HCT116 (cell line): Measurements from ENCODE around the gene GABARAP.

Experiments
- CBX3 ChIP-seq: IDR thresholded peaks from 2 replicates; pipeline ENCODE4 v1.6.1; 2012; ENCODE audit warnings: low read depth
- EGR1 ChIP-seq: IDR thresholded peaks from 2 replicates; pipeline ENCODE4 v1.6.1; 2012; ENCODE audit warnings: low read depth
- EZH2 ChIP-seq: fragments of 200-600 bp; sonication (generic); IDR thresholded peaks from 2 replicates; pipeline ENCODE4 v1.6.1; 2017; ENCODE audit warnings: antibody characterized with exemption, mixed run types
- EZH2phosphoT487 ChIP-seq: fragments of 200-600 bp; IDR thresholded peaks from 2 replicates; pipeline ENCODE4 v1.6.1; 2018; ENCODE audit warnings: antibody characterized with exemption, borderline replicate concordance
- POLR2A ChIP-seq: IDR thresholded peaks from 2 replicates; pipeline ENCODE4 v1.7.0; 2011; ENCODE audit warnings: borderline replicate concordance; ENCODE audit not compliant: insufficient read depth, insufficient read length; ENCODE audit errors: extremely low read depth
- POLR2AphosphoS5 ChIP-seq: IDR thresholded peaks from 2 replicates; pipeline ENCODE4 v1.6.1; 2011; ENCODE audit warnings: mild to moderate bottlenecking, low read depth, low read length, moderate library complexity
- RAD21 ChIP-seq: IDR thresholded peaks from 2 replicates; pipeline ENCODE4 v1.6.1; 2012; ENCODE audit warnings: low read depth, mild to moderate bottlenecking
- SIN3A ChIP-seq: IDR thresholded peaks from 2 replicates; pipeline ENCODE4 v1.6.1; 2012; ENCODE audit warnings: low read depth
- SP1 ChIP-seq: IDR thresholded peaks from 2 replicates; pipeline ENCODE4 v1.6.1; 2012; ENCODE audit warnings: low read depth
- SRF ChIP-seq: IDR thresholded peaks from 2 replicates; pipeline ENCODE4 v1.6.1; 2012; ENCODE audit warnings: low read depth
- TF ChIP-seq, protein P1 (sequence below), 3 experiments: fragments of 200-600 bp in 1 of 3; sonication (generic) in 1 of 3; IDR thresholded peaks in 2 of 3; conservative IDR thresholded peaks in 1 of 3; 2 replicates each; pipeline ENCODE4 v1.5.1; 2012 to 2017; ENCODE audit warnings: low read depth in 2 of 3, low read length in 2 of 3, antibody characterized with exemption in 1 of 3, borderline replicate concordance in 1 of 3, control low read depth in 1 of 3, mild to moderate bottlenecking in 1 of 3, mixed read lengths in 1 of 3, mixed run types in 1 of 3, moderate library complexity in 1 of 3; ENCODE audit not compliant: insufficient read depth in 1 of 3
- TF ChIP-seq, protein P2 (sequence below): IDR thresholded peaks from 2 replicates; pipeline ENCODE4 v1.6.1; 2012
- TF ChIP-seq, protein P3 (sequence below): IDR thresholded peaks from 2 replicates; pipeline ENCODE4 v1.6.1; 2012

GRCh38 chr17:7246779-7247178 is 4.5 kb upstream of the GABARAP start:
- TF ChIP-seq, protein P1, sequence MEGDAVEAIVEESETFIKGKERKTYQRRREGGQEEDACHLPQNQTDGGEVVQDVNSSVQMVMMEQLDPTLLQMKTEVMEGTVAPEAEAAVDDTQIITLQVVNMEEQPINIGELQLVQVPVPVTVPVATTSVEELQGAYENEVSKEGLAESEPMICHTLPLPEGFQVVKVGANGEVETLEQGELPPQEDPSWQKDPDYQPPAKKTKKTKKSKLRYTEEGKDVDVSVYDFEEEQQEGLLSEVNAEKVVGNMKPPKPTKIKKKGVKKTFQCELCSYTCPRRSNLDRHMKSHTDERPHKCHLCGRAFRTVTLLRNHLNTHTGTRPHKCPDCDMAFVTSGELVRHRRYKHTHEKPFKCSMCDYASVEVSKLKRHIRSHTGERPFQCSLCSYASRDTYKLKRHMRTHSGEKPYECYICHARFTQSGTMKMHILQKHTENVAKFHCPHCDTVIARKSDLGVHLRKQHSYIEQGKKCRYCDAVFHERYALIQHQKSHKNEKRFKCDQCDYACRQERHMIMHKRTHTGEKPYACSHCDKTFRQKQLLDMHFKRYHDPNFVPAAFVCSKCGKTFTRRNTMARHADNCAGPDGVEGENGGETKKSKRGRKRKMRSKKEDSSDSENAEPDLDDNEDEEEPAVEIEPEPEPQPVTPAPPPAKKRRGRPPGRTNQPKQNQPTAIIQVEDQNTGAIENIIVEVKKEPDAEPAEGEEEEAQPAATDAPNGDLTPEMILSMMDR (IDR thresholded peaks at IDR 0.05 in 2 of 3, conservative IDR thresholded peaks at IDR 0.05 in 1 of 3; ENCODE audit: borderline replicate concordance in 1 of 3, insufficient read depth in 1 of 3, low read depth in 2 of 3, low read length in 2 of 3): no peak
- TF ChIP-seq, protein P2, sequence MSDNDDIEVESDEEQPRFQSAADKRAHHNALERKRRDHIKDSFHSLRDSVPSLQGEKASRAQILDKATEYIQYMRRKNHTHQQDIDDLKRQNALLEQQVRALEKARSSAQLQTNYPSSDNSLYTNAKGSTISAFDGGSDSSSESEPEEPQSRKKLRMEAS: no peak
- TF ChIP-seq SRF (no peak), POLR2A (no peak), EZH2phosphoT487 (no peak), EZH2 (no peak), CBX3 (no peak), SP1 (no peak), EGR1 (no peak), SIN3A (no peak), RAD21 (no peak), POLR2AphosphoS5 (no peak)
- TF ChIP-seq, protein P3, sequence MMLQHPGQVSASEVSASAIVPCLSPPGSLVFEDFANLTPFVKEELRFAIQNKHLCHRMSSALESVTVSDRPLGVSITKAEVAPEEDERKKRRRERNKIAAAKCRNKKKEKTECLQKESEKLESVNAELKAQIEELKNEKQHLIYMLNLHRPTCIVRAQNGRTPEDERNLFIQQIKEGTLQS: no peak
